Mucosa of rectum (tissue), 2 donors: ENCODE data around the gene KHK.
"Not testable (repeated sequence)": the region's sequence is repeated elsewhere in the genome, so short reads cannot be mapped to it uniquely, and the experiment has no call there.

Experiments
- H3K27ac ChIP-seq, 2 donors: one replicate each; pipeline ENCODE4 v1.7.0; 2013; ENCODE audit warnings: inconsistent platforms in 2 of 2, low read depth in 2 of 2, low read length in 2 of 2
- H3K27me3 ChIP-seq, 2 donors: one replicate each; pipeline ENCODE4 v1.7.0; 2013; ENCODE audit warnings: low read length in 2 of 2; ENCODE audit not compliant: control insufficient read depth in 2 of 2, insufficient read depth in 2 of 2
- H3K36me3 ChIP-seq, 2 donors: one replicate each; pipeline ENCODE4 v1.7.0; 2013; ENCODE audit warnings: low read length in 2 of 2; ENCODE audit not compliant: control insufficient read depth in 2 of 2, insufficient read depth in 2 of 2
- H3K4me1 ChIP-seq, 2 donors: one replicate each; pipeline ENCODE4 v1.7.0; 2013; ENCODE audit warnings: low read length in 2 of 2, mild to moderate bottlenecking in 1 of 2; ENCODE audit not compliant: control insufficient read depth in 2 of 2, insufficient read depth in 2 of 2
- H3K4me3 ChIP-seq, 2 donors: one replicate each; pipeline ENCODE4 v1.7.0; 2013; ENCODE audit warnings: low read length in 2 of 2
- H3K9ac ChIP-seq, 2 donors: one replicate each; pipeline ENCODE4 v1.7.0; 2013; ENCODE audit warnings: low read length in 2 of 2, low read depth in 1 of 2, mild to moderate bottlenecking in 1 of 2
- H3K9me3 ChIP-seq, 2 donors: one replicate each; pipeline ENCODE4 v1.7.0; 2013; ENCODE audit warnings: low read length in 2 of 2; ENCODE audit not compliant: control insufficient read depth in 2 of 2
- donor health status: healthy.
- donor health status: Normal muscosa, but diverticular disease.

Gene KHK

GRCh38 chr2:27072920-27073319, 13.7 kb upstream of the KHK start:
- Histone ChIP-seq H3K27ac (peak overlapping the region; percentile 86 to 95), H3K4me3 (no peak overlapping the region), H3K4me1 (peaks cover 22 to 28% of the 10 kb centered on the region in 2 donors), H3K36me3 (peaks cover 12 to 13% of the 10 kb centered on the region in 2 donors), H3K9me3 (no peaks in the 10 kb centered on the region), H3K9ac (peak overlapping the region in 1 of 2 donors; percentile 20), H3K27me3 (no peaks in the 10 kb centered on the region)

- peak overlapping the region; percentile 24 to 95 for H3K27ac ChIP-seq
- H3K4me1 ChIP-seq = peaks cover 22 to 28% of the 10 kb centered on the region in 2 donors
- peaks cover 4 to 6% of the 10 kb centered on the region in 2 donors for H3K36me3 ChIP-seq
- no peaks in the 10 kb centered on the region for H3K9me3 ChIP-seq
- H3K9ac ChIP-seq = no peak overlapping the region
- H3K27me3 ChIP-seq = no peaks in the 10 kb centered on the region
- H3K4me3 ChIP-seq = no peak overlapping the region
Observed at GRCh38 chr2:27073782-27074181, 12.8 kb upstream of the KHK start.

GRCh38 chr2:27074738-27075565, 11.6 kb upstream of the KHK start:
- Histone ChIP-seq H3K27me3 (no peaks in the 10 kb centered on the region), H3K27ac (peak overlapping the region in 1 of 2 donors; percentile 95), H3K36me3 (no peaks in the 10 kb centered on the region), H3K4me1 (peaks cover 19 to 24% of the 10 kb centered on the region in 2 donors), H3K4me3 (no peak overlapping the region), H3K9me3 (no peaks in the 10 kb centered on the region), H3K9ac (peak overlapping the region in 1 of 2 donors; percentile 17)

GRCh38 chr2:27075566-27075871, 11.1 kb upstream of the KHK start:
- H3K9me3 ChIP-seq = not testable (repeated sequence)

GRCh38 chr2:27076323-27076722, 10.2 kb upstream of the KHK start:
- Histone ChIP-seq H3K9me3 (no peaks in the 10 kb centered on the region), H3K36me3 (no peaks in the 10 kb centered on the region), H3K9ac (no peak overlapping the region), H3K27ac (peak overlapping the region in 1 of 2 donors; percentile 95), H3K27me3 (no peaks in the 10 kb centered on the region), H3K4me3 (no peak overlapping the region), H3K4me1 (peaks cover 16 to 21% of the 10 kb centered on the region in 2 donors)

More at GRCh38 chr2:27075566-27075871, 11.1 kb upstream of the KHK start:
- not testable (repeated sequence) for H3K9ac ChIP-seq, H3K36me3 ChIP-seq, H3K27me3 ChIP-seq, H3K4me3 ChIP-seq
- Histone ChIP-seq H3K27ac (peak overlapping the region in 1 of 2 donors; percentile 95), H3K4me1 (peaks cover 14 to 21% of the 10 kb centered on the region in 2 donors)

- peaks cover 20 to 28% of the 10 kb centered on the region in 2 donors for H3K4me1 ChIP-seq
- no peaks in the 10 kb centered on the region for H3K27me3 ChIP-seq
- no peaks in the 10 kb centered on the region for H3K9me3 ChIP-seq
- H3K9ac ChIP-seq = no peak overlapping the region
- no peak overlapping the region for H3K4me3 ChIP-seq
- H3K36me3 ChIP-seq = no peaks in the 10 kb centered on the region
- H3K27ac ChIP-seq = peak overlapping the region in 1 of 2 donors; percentile 7
Observed at GRCh38 chr2:27077231-27077630, 9.3 kb upstream of the KHK start.

GRCh38 chr2:27078267-27079194, 8.0 kb upstream of the KHK start, which contains the start of gene EMILIN1:
Gene EMILIN1, plus strand, starts transcription at chr2:27078615. Its CDS starts 451 bp downstream, at chr2:27079066.
- Histone ChIP-seq H3K27me3 (no peaks in the 10 kb centered on the region), H3K9ac (peak within 1 kb of the TSS; percentile 61 to 68), H3K4me3 (peak within 1 kb of the TSS; percentile 53 to 72), H3K36me3 (no peaks in the 10 kb centered on the region), H3K27ac (peak within 1 kb of the TSS; percentile 68 to 93), H3K9me3 (no peaks in the 10 kb centered on the region), H3K4me1 (peaks cover 14 to 23% of the 10 kb centered on the region in 2 donors)

GRCh38 chr2:27079233-27080139, 7.1 kb upstream of the KHK start:
- no peaks in the 10 kb centered on the region for H3K9me3 ChIP-seq
- no peaks in the 10 kb centered on the region for H3K36me3 ChIP-seq
- peak overlapping the region; percentile 53 to 72 for H3K4me3 ChIP-seq
- peak overlapping the region; percentile 61 to 68 for H3K9ac ChIP-seq
- peaks cover 14 to 23% of the 10 kb centered on the region in 2 donors for H3K4me1 ChIP-seq
- no peaks in the 10 kb centered on the region for H3K27me3 ChIP-seq
- H3K27ac ChIP-seq = peak overlapping the region; percentile 68 to 93

GRCh38 chr2:27080140-27080469, 6.5 kb upstream of the KHK start:
- Histone ChIP-seq H3K36me3 (no peaks in the 10 kb centered on the region), H3K9me3 (no peaks in the 10 kb centered on the region), H3K4me3 (peak overlapping the region; percentile 11 to 72), H3K27ac (peak overlapping the region; percentile 68 to 93), H3K9ac (peak overlapping the region in 1 of 2 donors; percentile 49), H3K27me3 (no peaks in the 10 kb centered on the region), H3K4me1 (peaks cover 15 to 22% of the 10 kb centered on the region in 2 donors)
